GDM1 (cell line): ENCODE results near the gene ARHGAP33.

Source experiments
- DNase-seq: peaks from one replicate; lab custom pipeline; 2025; lab: John Stamatoyannopoulos, UW

Gene ARHGAP33

DNA sequence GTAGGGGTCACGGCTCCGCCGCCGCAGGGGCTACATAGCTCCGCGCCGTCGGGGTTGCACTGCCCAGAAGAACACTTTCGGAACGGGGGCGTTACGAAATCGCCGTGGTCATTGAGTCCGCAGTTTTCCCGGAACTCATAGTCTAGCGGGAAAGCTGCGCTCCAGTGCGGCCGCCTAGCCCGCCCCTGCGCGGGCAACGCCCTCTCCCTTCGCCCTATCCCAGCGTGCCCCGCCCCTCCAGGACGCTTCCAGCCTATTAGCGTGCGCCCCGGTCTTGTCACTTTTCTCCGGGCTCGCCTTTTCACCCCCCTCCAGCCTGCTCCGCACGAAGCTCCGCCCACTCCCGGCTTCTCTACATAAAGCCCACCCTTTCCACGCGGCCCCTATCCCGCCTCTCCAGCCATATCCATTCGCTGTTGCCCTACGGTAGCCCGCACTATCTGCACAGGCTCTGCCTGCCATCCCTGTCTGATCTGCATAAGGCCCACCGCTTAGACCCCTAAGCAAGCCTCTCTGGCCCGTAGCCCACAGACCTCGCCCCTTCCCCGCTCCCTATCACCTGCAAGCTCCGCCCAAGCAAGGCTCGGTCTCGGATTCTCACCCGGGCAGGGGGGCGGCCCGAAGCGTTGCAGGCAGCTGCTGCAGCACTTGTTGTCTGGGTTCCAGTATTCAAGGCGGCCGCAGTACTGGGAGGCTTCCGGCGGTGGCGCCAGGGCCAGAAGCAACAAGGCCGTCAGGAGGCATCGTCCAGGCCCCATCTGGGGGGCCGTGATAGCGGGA, 34.8 kb upstream of the ARHGAP33 start:
- DNase-seq: peak; percentile 93

DNA sequence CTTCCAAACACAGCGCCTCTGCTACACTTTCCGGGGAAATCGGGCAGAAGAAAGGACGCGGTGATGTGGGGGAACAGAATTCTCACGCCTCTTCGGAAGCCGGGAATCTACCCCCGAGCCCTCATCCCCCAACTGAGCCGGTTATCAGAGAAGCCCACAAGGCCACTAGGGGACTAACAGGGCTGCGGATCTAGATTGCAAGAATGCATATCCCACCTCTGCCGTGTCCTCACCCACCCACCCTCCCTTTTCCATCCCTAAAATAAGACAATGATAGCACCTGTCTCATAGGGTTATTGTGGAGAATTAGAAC, 34.2 kb upstream of the ARHGAP33 start:
- DNase-seq: no peak

GRCh38 chr19:35742121-35742724, 33.1 kb upstream of the ARHGAP33 start, which contains the start of gene IGFLR1:
TSS of gene IGFLR1 (minus strand) at chr19:35742452. CDS start at chr19:35741180, 1,272 bp downstream.
- peak; percentile 56 for DNase-seq

DNA sequence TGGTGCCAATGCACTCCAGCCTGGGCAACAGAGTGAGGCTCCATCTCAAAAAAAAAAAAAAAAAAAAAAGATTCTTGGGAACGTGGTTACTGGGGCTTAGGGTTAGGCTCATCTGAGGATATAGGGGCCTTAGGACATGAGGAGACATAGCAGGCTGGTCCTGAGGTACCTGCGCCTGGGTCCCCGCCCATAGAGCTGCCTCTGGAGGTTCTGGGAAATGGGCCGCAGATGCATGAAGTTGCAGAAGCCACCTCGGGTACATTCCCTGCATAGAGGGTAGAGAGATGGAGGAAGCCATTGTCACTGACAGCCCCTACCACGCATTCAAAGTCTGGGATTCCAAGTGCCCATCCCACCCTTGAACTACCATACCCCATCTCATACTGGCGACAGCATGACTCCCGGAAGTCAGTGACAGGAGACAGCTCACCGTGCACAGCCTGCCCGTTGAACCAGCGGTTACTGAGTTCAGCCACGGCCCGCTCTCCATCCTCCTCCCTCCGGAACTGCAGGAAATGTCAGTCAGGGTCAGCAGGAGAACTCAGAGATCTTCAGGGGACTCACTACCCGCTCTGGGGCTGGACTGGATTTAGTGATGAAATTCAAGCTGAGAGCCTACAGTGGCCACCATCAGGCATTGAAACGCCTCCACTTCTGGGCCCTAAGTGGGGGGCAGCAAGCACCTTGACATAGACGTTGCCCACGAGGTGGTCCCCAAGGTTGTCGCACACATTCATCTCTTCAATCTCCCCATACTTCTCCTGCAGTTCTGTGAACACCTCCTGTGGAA, 31.5 kb upstream of the ARHGAP33 start:
- DNase-seq: no peak

GRCh38 chr19:35744430-35745327, 30.7 kb upstream of the ARHGAP33 start:
- peak; percentile 86 for DNase-seq

GRCh38 chr19:35745328-35746086, 29.9 kb upstream of the ARHGAP33 start, which contains the start of the genes PSENEN and U2AF1L4:
TSS of gene PSENEN (plus strand) at chr19:35745651. CDS start at chr19:35745931, 280 bp downstream.
TSS of gene U2AF1L4 (minus strand) at chr19:35745418. CDS start at chr19:35745391, 27 bp downstream.
- DNase-seq: peak; percentile 98

DNA sequence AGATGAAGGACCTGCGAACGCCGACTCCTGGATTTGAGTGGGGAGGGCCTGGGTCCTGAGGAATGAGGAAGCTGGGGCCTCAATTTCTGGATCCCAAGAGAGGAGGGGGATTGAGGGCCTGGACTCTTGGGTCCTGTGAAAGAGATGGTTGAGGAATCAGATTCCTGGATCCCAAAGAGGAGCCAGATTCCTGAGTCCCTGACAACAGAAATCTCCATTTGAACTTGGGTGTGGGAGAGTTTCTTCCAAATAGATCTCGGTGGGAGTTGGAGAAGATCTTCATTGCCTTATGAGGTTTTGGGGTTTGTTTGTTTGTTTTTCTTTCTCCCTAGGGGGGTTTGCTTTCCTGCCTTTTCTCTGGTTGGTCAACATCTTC, 29.3 kb upstream of the ARHGAP33 start:
- no peak for DNase-seq

DNA sequence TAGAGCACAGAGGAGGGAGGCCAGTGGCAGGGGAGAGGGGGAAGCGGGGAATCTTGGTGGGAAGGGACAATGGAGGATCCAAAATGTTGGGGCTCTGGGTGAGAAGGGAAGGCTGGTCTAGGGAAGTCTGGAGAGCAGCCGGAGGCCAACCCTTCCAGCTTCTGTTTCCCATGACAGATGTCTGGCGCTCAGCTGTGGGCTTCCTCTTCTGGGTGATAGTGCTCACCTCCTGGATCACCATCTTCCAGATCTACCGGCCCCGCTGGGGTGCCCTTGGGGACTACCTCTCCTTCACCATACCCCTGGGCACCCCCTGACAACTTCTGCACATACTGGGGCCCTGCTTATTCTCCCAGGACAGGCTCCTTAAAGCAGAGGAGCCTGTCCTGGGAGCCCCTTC, 28.8 kb upstream of the ARHGAP33 start:
- no peak for DNase-seq

- peak; percentile 96 for DNase-seq
These were observed 27.0 kb upstream of the ARHGAP33 start, which contains the start of gene LIN37 for GRCh38 chr19:35748106-35749020. TSS of gene LIN37 (plus strand) at chr19:35748576. CDS start at chr19:35748725, 149 bp downstream.

- no peak for DNase-seq
These were observed 25.2 kb upstream of the ARHGAP33 start for GRCh38 chr19:35750167-35750566.

- DNase-seq: no peak
These were observed 23.3 kb upstream of the ARHGAP33 start for GRCh38 chr19:35751839-35752745.

DNA sequence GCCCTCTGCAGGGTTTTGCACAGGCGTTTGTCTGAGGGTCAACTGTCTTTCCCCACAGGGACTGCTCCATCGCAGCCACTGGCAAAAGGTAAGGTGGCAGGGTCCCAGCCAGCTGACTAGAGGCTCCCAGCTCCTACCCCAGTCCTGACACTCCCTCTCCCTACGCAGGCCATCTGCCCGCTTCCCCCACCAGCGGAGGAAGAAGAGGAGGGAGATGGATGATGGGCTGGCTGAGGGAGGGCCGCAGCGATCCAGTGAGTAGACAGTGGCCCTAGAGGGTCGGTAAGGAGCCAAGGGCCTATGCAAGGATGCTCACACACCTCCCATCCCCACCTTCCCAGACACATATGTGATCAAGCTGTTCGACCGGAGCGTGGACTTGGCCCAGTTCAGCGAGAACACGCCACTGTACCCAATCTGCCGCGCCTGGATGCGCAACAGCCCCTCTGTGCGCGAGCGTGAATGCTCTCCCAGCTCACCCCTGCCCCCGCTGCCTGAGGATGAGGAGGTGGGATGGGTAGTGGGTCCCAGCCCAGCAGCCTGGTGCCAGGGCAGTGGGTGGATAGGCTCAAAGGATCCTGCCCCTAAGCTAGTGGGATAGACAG, 22.5 kb upstream of the ARHGAP33 start:
- DNase-seq: no peak

- no peak for DNase-seq
These were observed 21.6 kb upstream of the ARHGAP33 start for GRCh38 chr19:35753634-35754369.

DNA sequence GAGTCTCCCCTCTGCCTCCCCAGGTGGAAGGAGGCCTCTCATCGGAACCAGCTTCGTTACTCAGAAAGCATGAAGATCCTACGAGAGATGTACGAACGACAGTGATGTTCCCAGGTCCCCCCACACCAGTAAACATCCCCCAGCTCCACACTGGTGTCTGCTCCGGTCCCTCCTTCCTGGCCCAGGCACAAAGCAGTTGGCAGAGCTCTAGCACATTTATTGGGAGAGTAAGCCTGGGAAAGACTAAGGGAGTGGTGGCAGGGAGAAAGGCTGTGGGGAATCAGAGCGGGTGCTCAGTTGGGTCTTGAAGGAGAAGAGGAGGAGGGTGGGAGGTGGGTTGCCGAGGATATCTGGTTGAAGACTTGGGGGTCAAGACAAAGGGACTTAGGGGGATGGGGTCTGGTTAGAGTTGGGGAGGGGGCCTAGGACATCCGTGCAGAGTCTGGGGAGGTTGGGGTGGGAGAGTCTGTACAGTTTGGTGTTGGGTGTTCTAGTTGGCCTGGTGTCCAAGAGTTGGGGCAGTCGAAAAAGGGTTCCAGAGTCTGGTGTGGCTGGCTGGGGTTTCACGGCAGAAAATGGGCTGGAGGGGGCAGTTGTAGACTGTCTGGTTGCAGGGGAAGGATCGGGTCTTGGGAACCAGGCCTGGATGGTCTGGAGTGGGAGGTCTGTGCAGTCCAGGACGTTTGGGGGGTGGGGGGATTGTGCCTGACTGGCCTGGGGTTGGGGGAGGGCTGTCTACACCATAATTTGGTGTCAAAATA, 20.8 kb upstream of the ARHGAP33 start:
- no peak for DNase-seq

- no peak for DNase-seq
These were observed 20.2 kb upstream of the ARHGAP33 start for GRCh38 chr19:35755131-35755549.

- no peak for DNase-seq
These were observed 19.6 kb upstream of the ARHGAP33 start for GRCh38 chr19:35755550-35756376.
